ENCODE results near the gene IFNGR2. TPM values are rescaled to one million over a fixed set of nuclear protein-coding genes. Genes with fewer than 3 reads are reported as not detected.

The IFNGR2 gene
- total and polyA plus RNA-seq, 2 experiments from 2014 or later = 92.8 to 113 TPM

DNA sequence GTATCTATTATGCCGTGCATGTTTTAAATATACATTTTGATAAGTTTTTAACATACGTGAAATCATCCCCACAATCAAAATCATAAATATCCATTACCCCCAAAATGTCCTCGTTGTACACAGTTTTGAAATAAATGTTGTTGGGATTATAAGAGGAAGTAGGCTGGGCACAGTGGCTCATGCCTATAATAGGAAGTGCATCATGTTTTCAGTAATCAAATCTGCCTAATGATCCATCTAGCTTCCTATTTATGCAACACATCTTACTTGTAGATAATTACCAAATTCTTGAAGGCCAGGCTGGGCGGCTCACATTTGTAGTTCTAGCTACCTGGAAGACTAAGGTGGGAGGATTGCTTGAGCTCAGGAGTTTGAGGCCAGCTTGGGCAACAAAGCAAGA, 15.0 kb upstream of the IFNGR2 start:
- in situ Hi-C loops (cut with MboI) = no loop called here
- no peak for DNase-seq
- Histone ChIP-seq H3K4me3 (no peak overlapping the region), H3F3A (ENCODE audit: insufficient read depth) (no peaks in the 10 kb centered on the region; the same call in 1 of the 2 replicates), H3K9me3 (ENCODE audit: low read depth) (no peaks in the 10 kb centered on the region), H3K79me2 (ENCODE audit: insufficient read depth) (no peaks in the 10 kb centered on the region), H3K27ac (no peak overlapping the region), H3K36me3 (ENCODE audit: low read depth) (no peaks in the 10 kb centered on the region), H4K20me1 (ENCODE audit: insufficient read depth) (no peaks in the 10 kb centered on the region), H2AFZ (no peak overlapping the region), H3K4me1 (ENCODE audit: insufficient read depth) (peaks cover 7% of the 10 kb centered on the region), H3K9me2 (ENCODE audit: insufficient read depth) (no peaks in the 10 kb centered on the region), H3K27me3 (replicated peaks; ENCODE audit: insufficient read depth) (no peaks in the 10 kb centered on the region), H3K4me2 (ENCODE audit: unreplicated experiment) (no peak overlapping the region), H3K9ac (no peak overlapping the region)
- TF ChIP-seq EZH2phosphoT487 (IDR thresholded peaks at IDR 0.05; ENCODE audit: insufficient read depth, low read depth) = no peak
- no peak for TF ChIP-seq EZH2 (IDR thresholded peaks at IDR 0.05; ENCODE audit: insufficient read depth, poor library complexity, severe bottlenecking)
- 70 to 79% methylated on average over 4 of the region's 4 CpGs for WGBS, 2 experiments (ENCODE audit: low coverage in 1 of 2, low lambda C conversion rate in 2 of 2, missing lambda C conversion rate in 2 of 2)

DNA sequence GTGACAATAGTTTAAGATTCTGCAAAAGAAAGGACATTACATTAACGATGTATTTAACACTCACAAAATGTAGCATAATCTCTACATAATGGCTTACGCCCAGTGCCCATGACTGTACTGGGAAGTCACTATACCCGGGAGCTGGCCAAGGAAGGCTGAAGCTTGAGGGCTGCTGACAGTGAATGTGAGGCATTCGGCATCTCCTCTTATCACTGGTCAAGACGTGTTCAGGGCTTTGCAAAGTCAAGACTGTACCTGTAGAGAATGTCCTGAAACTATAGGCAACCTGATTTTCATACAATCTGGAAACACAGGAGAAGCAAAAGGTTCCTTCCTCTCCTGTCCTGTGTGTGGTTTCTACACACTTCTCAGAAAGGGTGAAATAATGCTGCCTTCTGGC, 12.7 kb upstream of the IFNGR2 start:
- in situ Hi-C loops (cut with MboI) = no loop called here
- Histone ChIP-seq H3K4me1 (ENCODE audit: insufficient read depth) (peaks cover 1% of the 10 kb centered on the region), H4K20me1 (ENCODE audit: insufficient read depth) (no peaks in the 10 kb centered on the region), H3F3A (ENCODE audit: insufficient read depth) (0 out of 2 replicates have a peak, but pooled peaks cover 2% of the 10 kb centered on the region), H3K9me3 (ENCODE audit: low read depth) (no peaks in the 10 kb centered on the region), H3K4me3 (no peak overlapping the region), H3K4me2 (ENCODE audit: unreplicated experiment) (no peak overlapping the region), H3K79me2 (ENCODE audit: insufficient read depth) (no peaks in the 10 kb centered on the region), H3K9me2 (ENCODE audit: insufficient read depth) (no peaks in the 10 kb centered on the region), H2AFZ (no peak overlapping the region), H3K36me3 (ENCODE audit: low read depth) (no peaks in the 10 kb centered on the region), H3K27me3 (replicated peaks; ENCODE audit: insufficient read depth) (no peaks in the 10 kb centered on the region), H3K9ac (no peak overlapping the region), H3K27ac (no peak overlapping the region)
- no peak for DNase-seq
- WGBS, 2 experiments (ENCODE audit: low coverage in 1 of 2, low lambda C conversion rate in 2 of 2, missing lambda C conversion rate in 2 of 2) = 89 to 90% methylated on average over 5 of the region's 5 CpGs
- no peak for TF ChIP-seq EZH2phosphoT487 (IDR thresholded peaks at IDR 0.05; ENCODE audit: insufficient read depth, low read depth)
- no peak for TF ChIP-seq EZH2 (IDR thresholded peaks at IDR 0.05; ENCODE audit: insufficient read depth, poor library complexity, severe bottlenecking)

DNA sequence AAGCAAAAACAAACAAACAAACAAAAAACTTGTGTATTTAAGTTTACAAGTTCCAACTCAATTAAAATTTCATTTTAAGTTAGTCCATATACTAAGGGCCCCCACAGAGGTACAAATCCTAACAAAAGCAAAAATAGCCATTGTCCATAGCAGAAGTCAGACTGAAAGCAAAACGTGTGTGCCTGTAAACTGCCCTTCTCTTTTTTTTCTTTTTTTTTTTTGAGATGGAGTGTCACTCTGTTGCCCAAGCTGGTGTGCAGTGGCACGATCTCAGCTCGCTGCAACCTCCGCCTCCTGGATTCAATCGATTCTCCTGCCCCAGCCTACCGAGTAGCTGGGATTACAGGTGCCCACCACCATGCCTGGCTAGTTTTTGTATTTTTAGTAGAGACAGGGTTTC, 11.6 kb upstream of the IFNGR2 start:
- Histone ChIP-seq H3K4me1 (ENCODE audit: insufficient read depth) (peaks cover 9% of the 10 kb centered on the region), H3K79me2 (ENCODE audit: insufficient read depth) (no peaks in the 10 kb centered on the region), H3K9me2 (ENCODE audit: insufficient read depth) (no peaks in the 10 kb centered on the region), H3K4me2 (ENCODE audit: unreplicated experiment) (no peak overlapping the region), H3F3A (ENCODE audit: insufficient read depth) (0 out of 2 replicates have a peak, but pooled peaks cover 6% of the 10 kb centered on the region), H3K9me3 (ENCODE audit: low read depth) (no peaks in the 10 kb centered on the region), H3K36me3 (ENCODE audit: low read depth) (no peaks in the 10 kb centered on the region), H3K4me3 (no peak overlapping the region), H2AFZ (no peak overlapping the region), H4K20me1 (ENCODE audit: insufficient read depth) (no peaks in the 10 kb centered on the region), H3K27ac (no peak overlapping the region), H3K27me3 (replicated peaks; ENCODE audit: insufficient read depth) (no peaks in the 10 kb centered on the region), H3K9ac (no peak overlapping the region)
- WGBS, 2 experiments (ENCODE audit: low coverage in 1 of 2, low lambda C conversion rate in 2 of 2, missing lambda C conversion rate in 2 of 2) = 78 to 82% methylated on average over 6 of the region's 6 CpGs
- in situ Hi-C loops (cut with MboI) = no loop called here
- TF ChIP-seq EZH2 (IDR thresholded peaks at IDR 0.05; ENCODE audit: insufficient read depth, poor library complexity, severe bottlenecking) = no peak
- no peak for TF ChIP-seq EZH2phosphoT487 (IDR thresholded peaks at IDR 0.05; ENCODE audit: insufficient read depth, low read depth)
- DNase-seq = no peak

DNA sequence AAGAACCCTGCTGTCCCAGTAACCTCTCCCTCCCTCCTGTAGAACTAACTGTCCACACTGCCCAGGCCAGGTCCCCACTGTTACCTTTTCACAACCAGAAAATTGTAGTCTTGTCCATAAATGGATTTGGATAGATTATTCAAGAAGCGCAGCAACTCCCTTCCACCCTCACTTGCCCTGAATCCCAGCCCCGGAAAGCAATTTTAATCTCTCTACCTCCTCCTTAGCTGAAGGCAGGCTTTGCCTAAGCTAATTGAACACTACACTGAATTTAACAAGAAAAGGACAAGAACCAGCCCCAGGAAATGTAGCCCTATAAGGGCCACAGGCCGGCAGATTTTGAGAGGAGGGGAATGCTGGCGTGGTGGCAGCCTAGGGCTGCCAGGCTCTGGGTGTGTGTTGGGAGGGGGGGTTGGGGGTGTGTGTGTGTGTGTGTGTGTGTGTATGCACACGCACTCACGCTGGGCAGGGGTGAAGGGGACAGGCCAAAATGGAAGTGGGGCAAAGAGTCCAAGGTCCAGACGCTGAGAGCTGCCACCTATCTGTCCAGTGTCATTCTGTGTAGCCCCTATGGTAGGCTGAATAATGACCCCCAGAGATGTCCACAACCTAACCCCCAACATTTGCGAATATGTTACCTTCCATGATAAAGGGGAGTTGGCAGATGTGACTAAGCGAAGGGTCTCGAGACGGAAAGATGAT, 10.8 kb upstream of the IFNGR2 start:
- Histone ChIP-seq H3K36me3 (ENCODE audit: low read depth) (no peaks in the 10 kb centered on the region), H3K9me3 (ENCODE audit: low read depth) (no peaks in the 10 kb centered on the region), H3K79me2 (ENCODE audit: insufficient read depth) (no peaks in the 10 kb centered on the region), H3K4me2 (ENCODE audit: unreplicated experiment) (no peak overlapping the region), H3K9ac (no peak overlapping the region), H4K20me1 (ENCODE audit: insufficient read depth) (no peaks in the 10 kb centered on the region), H3F3A (ENCODE audit: insufficient read depth) (0 out of 2 replicates have a peak, but pooled peaks cover 6% of the 10 kb centered on the region), H3K4me1 (ENCODE audit: insufficient read depth) (peaks cover 9% of the 10 kb centered on the region), H3K9me2 (ENCODE audit: insufficient read depth) (no peaks in the 10 kb centered on the region), H3K27me3 (replicated peaks; ENCODE audit: insufficient read depth) (no peaks in the 10 kb centered on the region), H3K27ac (no peak overlapping the region), H2AFZ (no peak overlapping the region), H3K4me3 (no peak overlapping the region)
- in situ Hi-C loops (cut with MboI) = no loop called here
- WGBS, 2 experiments (ENCODE audit: low coverage in 1 of 2, low lambda C conversion rate in 2 of 2, missing lambda C conversion rate in 2 of 2) = 78 to 85% methylated on average over 11 of the region's 11 CpGs
- no peak for TF ChIP-seq EZH2phosphoT487 (IDR thresholded peaks at IDR 0.05; ENCODE audit: insufficient read depth, low read depth)
- TF ChIP-seq EZH2 (IDR thresholded peaks at IDR 0.05; ENCODE audit: insufficient read depth, poor library complexity, severe bottlenecking) = no peak
- DNase-seq = no peak

Measured in GM23248 (cell line).